ENCODE data around the gene ADAMTS10.
"Not testable (repeated sequence)": the region's sequence is repeated elsewhere in the genome, so short reads cannot be mapped to it uniquely, and the experiment has no call there.

Gene ADAMTS10

DNA sequence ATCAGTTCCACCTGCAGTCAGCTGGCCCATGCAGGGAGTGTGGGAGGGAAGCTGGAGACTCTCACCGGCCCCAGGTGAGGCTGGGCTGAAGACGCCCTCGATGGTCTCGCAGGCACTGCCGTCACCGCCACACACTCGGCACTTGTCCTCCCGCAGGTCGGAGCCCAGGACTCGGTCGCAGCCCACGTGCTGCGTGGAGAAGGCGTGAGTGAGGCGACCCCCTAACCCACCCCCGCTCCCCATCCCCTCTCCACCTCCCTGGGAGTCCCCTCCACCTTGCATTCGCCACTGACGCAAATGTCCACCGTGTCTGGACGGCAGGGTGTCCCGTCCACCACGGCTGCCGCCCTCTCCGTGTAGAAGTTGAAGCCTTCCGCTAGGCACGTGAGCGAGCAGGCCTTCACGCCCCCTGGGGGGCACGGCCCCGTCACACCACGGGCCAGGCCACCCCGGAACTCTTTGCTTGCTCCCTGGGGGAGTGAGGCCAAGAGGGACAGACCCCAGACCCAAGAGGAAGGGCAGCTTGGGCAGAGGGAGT, 21.3 kb downstream of the ADAMTS10 start:
- no peak for DNase-seq

DNA sequence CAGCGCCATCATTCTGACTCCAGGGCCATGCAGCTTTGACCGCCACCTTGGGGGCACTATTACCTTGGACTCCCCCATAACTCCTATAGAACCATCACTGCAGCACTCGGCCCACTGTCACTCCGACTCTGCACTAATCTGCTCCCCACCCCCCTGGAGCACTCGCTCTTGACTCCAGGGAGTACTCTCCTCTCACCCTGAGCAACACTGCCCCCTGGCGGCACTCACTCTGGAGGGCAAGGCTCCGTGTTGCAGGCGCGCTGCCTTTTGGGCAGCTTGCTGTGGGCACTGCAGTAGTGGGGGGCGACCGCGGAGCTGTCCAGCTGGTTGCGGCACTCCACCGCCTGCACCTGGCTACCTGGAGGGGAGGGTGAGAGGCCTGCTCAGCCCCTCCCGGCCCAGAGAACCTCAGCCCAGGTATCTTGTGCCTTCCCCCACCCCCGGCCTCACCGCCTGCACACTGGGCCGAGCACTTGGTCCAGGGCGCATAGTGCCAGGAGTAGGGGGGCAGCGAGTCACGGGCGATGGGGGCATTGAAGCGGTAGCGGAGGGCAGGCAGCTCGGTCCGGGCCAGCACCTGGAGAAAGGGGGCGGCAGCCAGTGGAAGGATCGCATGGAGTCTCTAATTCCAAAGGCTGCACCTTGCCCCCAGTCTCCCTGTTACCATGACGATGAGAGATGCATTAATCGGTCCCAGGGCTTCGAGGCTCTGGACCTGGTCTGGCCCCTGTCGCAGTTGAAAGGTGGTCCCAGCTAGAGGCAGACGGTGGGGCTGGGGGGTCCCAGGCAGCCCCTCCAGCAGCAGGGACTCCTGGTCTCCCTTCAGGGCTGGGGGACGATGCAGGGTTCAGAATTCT, 24.4 kb downstream of the ADAMTS10 start:
- no peak for DNase-seq

DNA sequence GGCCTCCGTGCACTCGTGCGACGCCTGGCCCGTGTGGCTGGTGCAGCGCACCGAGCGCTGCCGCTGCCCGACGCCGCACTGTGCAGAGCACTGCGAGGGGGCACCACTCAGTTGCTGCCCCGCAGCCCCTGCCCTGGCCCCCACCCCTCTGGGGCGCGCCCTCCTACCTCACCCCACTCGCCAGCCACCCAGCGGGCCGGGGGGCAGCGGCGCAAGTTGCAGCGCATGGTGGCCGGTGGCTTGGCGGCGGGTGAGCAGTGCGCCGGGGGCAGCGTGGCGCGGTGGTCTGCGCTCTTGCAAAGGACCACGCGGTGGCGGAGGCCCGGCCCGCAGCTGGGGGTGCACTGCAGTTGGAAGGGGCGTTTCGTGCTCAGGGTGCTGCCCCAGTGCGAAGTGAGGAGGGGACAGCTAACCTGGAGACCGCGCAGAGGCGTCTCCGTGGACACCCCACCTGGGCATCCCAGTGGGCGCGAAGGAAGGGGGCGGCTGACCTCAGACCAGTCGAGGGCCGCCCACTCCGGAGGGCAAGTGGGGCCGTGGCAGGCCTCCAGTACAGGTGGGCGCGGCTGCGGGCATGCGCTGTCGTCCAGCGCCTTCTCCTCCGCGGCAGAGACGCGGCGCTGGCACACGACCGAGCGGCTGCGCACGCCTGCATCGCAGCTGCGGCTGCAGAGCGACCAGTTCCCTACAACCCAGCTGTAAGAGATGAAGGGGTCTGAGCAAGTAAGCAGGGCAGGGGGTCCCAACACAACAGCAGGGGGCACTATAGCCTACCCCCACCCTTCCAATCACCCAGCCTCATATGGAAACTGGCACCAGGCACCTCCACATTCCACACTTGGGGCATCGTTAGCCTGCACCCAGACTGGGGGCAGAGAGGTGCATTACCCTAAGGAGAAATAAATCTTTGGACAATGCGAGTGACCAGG, 25.3 kb downstream of the ADAMTS10 start:
- no peak for DNase-seq

DNA sequence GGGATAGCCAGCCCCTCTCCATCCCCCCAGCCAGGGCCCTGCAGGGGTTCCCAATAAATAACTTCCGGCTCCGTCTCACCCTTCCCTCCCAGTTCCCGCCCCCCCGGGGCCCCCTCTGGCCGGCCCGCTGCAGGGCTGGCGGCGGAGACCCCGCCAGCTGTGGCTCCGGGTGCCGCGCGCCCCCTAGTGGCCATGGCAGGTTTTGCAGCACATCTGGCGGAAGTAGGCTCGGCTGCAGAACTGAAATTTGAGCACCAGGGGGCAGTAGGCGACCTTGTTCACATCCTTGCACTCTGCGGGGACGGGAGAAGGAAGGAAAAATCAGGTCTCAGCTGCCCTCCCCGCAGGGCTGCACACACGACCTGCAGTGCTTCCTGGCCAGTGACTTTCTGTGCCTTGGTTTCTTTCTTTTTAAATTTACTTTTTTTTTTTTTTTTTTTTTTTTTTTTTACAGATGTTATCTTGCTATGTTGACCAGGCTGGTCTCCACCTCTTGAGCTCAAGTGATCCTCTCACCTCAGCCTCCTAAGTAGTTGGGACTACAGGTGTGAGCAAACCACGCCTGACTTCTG, 29.7 kb downstream of the ADAMTS10 start:
- DNase-seq, result no peak

DNA sequence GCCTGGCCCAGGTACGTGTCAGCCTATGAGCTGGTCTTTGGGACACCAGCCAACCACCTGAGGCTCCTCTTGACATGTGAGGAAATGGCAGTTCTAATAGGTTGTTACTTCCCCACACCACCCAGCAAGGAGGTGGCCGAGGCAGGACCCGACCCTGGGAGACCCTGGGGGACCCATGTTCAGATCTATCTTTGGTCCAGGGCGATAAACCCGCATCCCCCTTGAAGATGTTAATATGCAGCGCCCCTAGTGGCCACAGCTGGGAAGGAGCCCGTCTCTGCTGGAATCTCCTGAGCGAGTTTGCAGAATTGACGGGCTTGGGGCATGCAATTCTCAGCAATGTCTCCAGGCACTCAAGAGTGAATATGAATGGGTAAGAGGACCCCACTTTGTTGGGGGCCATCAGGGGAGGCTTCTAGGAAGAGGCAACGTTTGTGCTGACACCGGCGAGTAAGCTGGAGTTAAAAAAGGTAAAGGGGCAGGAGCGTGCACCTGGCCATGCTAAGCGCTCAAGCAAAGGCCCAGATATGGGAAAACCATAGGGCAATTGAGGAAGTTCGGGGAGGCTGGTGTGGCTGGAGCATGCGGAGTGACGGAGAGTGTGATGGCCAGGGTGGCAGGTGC, 31.8 kb downstream of the ADAMTS10 start:
- DNase-seq, result no peak

DNA sequence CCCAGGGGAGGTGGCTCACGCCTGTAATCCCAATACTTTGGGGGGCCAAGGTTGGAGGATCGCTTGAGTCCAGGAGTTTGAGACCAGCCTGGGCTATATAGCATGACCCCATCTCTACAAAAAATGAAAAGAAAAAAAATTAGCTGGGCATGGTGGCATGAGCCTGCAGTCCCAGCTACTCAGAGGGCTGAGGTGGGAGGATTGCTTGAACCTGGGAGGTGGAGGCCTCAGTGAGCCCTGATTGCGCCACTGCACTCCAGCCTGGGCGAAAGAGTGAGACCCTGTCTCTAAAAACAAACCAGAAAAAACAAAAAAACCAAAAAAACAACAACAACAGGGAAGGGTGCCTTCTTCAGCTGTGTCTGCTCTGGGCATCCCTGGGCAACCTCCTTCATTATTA, 32.8 kb downstream of the ADAMTS10 start:
- DNase-seq, result no peak

DNA sequence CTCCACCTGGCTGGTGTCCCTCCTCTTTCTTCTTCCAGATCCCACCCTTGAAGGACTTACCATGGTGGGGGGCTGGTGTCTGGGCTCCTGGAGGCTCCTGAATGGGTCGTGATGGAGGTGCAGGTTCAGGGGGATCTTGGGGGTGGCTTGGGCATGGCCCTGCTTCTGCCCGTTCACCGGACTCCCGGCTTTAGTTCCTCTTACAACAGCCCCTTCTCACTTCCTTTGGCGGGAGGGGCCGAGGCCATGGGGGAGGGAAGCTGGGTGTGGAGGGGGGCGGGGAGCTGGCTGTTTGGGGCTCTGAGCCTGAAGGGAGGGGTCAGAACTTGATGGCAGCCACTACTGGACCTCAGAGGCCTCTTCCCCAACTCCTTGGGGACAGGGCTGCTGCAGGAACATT, 33.3 kb downstream of the ADAMTS10 start, which contains the start of gene MYO1F:
MYO1F (minus strand) TSS at position 196 of the 400 bp plus-strand sequence; CDS start at position 63, 133 bp downstream.
- no peak for DNase-seq

DNA sequence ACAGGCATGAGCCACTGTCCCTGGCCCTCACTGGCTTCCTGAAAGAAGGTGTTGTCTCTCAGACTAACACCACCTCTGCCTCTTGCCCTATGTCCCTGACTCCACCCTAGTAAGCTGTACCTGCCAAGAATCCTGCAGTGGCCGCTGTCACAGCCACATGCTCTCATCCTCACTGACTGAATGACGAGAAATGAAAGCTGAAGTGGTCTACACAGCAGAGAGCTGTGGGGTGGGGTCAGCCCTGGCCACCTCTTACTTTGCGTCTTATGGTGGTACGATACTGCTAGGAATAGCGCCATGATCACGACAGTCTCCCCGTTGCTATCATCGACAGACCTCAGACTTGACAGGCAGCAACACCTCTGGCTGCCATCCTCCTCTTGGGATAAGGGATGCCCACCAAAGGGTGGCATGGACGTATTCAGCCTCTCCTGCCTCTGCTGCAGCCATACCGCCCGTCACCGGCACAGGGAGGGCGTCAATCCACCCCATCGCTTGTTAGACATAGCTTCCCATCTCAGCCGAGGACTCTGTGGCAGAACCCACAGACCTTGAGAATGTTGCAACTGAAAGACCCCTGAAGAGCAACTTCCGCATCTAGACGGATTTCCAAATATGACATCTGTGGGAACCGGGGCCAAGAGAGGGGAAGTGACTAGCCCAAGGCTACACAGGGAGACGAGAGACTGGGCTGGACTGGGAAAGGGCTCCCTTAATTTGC, 34.1 kb downstream of the ADAMTS10 start:
- no peak for DNase-seq

DNA sequence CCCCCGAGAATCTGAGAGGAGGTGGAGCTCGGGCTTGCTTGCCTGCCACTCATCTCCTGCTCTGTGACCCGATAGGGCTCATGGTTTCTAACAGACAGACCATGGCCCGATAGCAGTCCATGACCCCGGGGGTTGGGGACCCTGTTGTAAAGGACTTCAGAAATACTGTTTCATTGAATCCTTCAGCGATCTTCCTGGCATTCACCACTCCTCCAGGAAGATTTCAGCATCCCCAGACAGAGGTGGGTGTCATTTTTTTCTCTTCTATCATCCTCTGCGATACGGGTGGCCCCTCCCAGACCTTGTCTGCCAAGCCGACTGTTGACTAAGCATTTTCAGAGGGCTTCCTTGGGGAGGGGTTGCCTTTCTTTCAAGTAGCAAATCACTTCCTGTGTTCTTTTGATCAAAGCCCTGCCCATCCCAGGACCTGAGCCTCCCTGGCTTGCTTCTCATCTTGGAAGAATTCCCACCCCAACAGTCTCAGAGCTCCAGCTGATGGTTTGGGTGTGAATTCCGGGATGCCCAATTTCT, 35.0 kb downstream of the ADAMTS10 start:
- no peak for DNase-seq

DNA sequence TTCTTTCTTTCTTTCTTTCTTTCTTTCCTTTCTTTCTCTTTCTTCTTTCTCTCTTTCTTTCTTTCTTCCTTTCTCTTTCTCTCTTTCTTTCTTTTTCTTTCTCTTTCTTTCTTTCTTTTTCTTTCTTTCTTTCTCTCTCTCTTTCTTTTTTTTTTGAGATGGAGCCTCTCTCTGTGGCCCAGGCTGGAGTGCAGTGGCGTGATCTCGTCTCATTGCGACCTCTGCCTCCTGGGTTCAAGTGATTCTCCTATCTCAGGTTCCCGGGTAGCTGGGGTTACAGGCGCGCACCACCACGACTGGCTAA, 35.9 kb downstream of the ADAMTS10 start:
- not testable (repeated sequence) for DNase-seq

DNA sequence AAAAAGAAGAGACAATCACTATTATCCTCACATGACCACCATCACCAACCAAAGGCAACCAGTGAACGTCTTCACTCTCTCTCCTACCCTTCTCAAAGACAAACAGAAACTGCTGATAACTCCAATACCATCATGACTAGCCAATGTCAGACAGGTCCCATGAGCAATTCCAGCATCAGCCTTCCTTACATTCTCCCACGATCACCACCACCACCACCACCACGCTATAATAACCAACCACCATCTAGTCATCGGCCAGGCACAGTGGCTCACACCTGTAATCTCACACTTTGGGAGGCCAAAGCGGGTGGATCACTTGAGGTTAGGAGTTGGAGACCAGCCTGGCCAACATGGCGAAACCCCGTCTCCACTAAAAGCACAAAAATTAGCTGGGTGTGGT, 37.2 kb downstream of the ADAMTS10 start:
- DNase-seq, result no peak

DNA sequence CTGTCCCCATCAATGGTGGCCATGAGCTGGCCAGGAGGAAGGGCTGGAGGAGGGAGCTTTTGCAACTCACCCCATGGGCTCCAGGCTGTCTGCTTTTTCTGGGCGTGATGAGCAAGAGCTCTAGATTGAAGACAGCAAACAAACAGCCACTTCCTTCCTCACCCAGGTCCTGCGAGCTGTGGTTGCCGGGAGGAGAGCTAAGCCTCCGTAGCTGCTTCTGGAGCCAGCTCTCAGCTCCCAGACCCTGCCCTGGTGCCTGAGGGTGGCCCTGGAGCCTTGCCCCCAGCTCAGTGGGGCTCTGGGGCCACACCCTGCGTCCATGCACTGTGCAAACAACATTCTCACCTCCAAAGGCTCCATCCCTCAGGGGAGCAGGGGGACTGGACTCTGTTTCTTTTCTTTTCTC, 39.5 kb downstream of the ADAMTS10 start:
- DNase-seq, result no peak

DNA sequence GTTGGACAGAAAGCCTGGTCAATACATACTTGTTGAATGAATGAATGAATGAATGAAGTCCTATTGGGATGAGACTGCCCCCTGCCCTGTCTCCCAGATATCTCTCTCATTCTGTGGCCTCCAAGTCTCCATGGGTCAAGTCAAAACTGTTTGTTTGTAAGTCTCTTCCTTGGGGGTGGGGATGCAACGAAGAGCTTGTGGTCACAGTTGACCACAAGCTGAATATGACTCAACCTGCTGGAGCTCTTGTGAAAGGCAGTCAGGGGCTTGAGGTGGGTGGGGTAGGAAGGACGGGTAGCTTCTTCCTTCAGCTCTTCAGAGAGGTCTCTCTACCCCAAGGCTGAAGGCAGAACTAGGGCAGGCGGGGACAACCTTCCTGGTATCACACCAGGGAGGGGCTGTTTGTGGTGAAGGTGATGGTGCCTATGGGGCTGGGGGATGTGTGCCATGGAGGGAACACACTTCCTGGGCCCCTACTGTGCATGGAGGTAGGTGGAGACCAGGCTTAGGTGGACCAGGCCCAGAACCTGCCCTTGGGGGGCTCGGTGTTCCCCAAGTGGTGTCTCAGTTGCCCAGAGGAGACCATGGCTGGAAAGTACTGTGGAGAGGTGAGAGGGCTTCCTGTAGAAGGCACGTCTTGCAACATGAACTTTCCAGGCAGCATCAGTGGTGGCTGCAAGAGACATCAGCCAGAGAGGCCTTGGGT, 41.3 kb downstream of the ADAMTS10 start:
- DNase-seq, result no peak

DNA sequence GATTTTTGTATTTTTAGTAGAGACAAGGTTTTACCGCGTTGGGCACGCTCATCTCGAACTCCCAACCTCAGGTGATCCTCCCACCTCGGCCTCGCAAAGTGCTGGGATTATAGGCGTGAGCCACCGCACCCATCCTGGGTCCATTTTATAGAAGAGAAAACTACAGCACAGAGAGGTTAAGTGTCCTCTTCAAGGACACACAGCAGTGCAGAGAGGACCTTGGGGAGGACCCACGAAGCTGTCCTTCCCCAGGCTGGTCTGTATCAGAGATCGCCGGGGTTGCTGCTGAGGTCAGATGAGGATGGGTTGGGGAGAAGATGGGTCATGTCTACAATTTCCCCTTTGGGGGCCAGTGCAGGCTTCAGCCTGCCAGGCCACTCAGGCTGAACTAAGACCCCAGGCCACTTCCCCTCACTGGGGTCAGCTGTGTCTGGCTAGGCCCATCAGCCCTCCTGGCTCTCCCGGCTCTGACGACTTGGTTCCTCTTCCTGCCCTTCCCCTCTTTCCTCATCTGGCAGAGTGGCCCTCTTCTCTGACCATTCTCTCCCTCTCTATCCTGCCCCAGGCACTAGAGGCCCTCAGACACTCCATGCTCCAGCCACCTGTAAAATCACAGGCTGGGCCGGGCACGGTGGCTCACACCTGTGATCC, 42.9 kb downstream of the ADAMTS10 start:
- DNase-seq, result no peak

DNA sequence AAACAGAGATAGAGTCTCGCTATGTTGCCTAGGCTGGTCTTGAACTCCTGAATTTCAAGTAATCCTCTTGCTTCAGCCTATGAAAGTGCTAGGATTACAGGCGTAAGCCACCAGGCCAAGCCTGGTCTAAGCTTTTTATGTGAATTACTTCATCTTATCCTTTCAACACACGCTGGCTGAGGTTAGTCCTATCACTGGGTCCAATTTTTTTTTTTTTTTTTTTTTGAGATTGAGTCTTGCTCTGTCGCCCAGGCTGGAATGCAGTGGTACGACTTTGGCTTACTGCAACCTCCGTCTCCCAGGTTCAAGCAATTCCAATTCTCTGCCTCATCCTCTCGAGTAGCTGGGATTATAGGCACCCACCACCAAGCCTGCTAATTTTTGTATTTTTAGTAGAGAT, 43.7 kb downstream of the ADAMTS10 start:
- DNase-seq, result no peak

DNA sequence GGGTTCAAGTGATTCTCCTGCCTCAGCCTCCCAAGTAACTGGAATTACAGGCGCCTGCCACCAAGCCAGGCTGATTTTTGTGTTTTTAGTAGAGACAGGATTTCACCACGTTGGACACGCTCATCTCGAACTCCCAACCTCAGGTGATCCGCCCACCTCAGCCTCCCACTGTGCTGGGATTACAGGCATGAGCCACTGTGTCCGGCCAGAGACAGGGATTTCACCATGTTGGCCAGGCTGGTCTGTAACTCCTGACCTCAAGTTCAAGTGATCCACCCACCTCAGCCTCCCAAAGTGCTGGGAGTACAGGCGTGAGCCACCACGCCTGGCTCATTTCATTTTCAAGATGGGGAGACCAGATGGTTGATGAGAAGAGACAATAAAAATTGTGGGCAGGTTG, 45.6 kb downstream of the ADAMTS10 start:
- DNase-seq, result not testable (repeated sequence)

DNA sequence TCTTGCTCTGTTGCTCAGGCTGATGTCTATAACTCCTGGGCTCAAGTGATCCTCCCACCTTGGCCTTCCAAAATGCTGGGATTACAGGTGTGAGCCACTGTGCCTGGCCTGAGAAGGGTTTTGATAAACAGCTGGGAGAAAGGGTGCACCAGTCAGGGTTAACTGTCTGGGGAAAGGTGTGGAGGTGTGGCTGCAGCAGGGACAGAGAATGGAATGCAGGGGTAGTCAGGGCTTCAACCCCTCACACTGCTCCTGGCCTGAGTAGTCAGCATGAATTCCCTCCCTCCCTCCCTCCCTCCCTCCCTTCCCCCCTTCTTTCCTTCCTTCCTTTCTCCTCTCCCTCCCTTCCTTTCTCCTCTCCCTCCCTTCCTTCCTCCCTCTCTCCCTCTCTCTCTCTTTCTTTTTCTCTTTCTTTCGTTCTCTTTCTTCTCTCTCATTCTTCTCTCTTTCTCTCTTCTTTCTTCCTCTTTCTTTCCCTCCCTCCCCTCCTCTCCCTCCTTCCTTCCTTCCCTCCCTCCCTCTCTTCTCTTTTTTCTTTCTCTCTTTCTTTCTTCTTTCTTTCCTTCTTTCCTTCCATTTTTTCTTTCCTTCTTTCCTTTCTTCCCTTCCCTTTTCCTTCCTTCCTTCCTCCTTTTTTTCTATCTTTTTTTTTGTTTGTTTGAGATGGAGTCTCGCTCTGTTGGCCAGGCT, 49.3 kb downstream of the ADAMTS10 start:
- DNase-seq, result no peak

DNA sequence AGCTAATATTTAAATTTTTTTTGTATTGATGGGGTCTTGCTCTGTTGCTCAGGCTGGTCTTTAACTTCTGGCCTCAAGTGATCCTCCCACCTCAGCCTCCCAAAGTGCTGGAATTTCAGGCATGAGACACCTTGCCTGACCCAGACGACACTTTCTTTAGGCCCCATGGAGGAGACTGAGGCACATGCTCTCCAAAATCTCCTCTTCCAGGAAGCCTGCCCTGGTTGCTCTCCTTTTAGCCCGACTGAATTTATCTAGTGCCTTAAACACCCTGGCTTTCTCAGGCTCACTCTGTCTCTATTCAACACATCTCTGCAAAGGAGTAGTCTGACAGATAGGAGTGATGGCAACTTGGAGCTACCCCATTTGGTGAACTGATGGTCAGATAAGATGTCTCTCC, 52.2 kb downstream of the ADAMTS10 start:
- no peak for DNase-seq

DNA sequence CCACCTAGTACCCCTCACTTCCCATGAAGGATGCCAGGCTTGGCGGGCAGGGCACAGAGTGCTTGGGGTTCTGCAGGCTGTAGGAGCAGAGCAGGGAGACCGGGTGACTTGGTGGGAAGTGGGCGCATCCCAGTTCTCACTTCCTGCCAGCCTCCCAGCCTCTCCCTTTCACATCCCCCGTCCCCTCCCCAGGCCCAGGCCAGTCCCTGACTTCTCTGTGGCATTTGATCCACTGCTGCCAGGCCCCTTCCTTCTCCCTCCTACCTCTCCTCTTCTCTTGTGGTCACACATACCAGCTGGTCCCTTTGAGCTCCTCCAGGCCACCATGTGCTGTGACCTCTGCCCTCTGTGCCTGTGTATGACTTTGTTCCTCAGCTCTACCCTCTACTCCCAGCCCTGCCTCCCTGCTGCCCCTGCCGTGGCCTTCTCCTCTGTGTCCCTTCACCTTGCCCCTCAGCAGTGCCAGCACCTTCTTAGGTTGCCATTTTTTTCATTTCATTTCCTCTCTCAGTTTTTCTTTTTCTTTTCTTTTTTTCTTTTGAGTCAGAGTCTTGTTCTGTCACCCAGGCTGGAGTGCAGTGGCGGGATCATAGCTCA, 52.8 kb downstream of the ADAMTS10 start:
- DNase-seq, result no peak

DNA sequence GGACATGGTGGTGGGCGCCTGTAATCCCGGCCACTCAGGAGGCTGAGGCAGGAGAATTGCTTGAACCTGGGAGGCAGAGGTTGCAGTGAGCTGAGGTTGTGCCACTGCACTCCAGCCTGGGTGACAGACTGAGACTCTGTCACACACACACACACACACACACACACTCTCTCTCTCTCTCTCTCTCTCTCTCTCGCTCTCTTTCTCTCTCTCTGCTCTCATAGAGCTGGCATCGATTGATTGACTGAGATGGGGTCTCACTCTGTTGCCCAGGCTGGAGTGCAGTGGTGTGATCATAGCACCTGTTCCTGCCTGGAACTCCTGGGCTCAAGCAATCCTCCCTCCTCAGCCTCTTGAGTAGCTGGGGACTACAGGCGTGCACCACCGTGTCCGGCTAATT, 56.8 kb downstream of the ADAMTS10 start:
- DNase-seq, result not testable (repeated sequence)

All from NCI-H1417 treated with DMSO at 0.1 percent for 48 hours (cell line).